Hematopoietic multipotent progenitor cell treated with erythropoietin and hydrocortisone succinate and interleukin-3 and kit ligand, for 15 days (in vitro differentiated cells): ENCODE data around the gene NFE2L1.
"Not testable (repeated sequence)": the region's sequence is repeated elsewhere in the genome, so short reads cannot be mapped to it uniquely, and the experiment has no call there.

Experiments used
- DNase-seq: peaks from one replicate; pipeline ENCODE4 v3.0.0-alpha.2; 2015; ENCODE audit warnings: low spot score

NFE2L1 gene

DNA sequence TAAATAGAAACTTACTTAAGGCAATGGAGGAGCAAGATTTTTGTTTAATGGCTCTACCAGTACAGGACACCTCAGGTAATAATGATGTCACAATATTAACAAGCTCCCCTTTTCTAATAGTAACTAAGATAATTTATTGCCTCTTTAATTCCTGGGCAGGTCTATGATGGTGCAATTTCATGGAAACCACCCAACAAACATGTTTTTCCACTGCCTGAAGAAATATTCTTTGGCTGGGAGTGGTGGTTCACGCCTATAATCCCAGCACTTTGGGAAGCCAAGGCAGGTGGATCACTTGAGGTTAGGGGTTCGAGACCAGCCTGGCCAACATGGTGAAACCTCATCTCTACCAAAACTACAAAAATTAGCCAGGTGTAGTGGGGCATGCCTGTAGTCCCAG is 19.6 kb downstream of the NFE2L1 start:
- not testable (repeated sequence) for DNase-seq

DNA sequence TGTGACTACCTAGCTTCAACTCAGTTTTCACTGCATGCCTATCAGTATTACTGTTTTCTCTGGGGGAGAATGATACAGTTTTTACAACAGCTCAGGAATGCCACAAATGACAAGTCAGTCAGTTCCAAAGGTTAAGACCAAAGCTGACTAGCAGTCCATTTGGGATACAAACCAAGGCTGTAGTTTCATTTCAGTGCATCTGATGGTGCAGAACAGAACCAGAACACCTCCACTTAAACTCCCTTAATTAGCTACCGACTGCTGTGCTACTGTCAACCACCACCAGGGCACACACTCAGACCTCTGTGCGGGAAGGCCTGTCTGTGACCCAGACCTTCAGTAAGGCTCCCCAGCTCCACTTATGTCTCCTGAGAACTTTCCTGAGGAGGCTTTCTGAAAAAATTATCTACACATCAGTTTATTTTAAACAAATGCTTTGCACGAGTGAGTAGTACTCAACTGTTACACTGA is 20.4 kb downstream of the NFE2L1 start:
- DNase-seq = no peak

DNA sequence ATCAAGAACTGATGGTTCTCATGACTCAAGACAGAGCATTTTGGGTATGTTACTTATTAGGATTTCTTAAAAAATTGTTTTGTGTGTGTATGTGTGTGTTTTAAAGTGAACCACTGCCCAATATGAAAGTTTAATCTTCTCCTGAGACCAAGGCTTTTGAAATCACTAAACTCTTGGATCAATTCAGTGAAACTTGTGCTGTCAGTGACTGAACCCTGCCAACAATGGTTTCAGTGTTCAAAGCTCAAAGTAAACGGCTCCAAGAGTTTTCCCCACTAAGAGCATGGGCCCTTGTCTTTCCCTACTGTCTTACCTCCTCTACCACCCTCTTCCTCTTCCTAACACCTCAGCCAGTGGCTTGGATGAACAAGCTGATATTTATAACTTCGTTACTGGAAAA is 22.0 kb downstream of the NFE2L1 start:
- DNase-seq = no peak

DNA sequence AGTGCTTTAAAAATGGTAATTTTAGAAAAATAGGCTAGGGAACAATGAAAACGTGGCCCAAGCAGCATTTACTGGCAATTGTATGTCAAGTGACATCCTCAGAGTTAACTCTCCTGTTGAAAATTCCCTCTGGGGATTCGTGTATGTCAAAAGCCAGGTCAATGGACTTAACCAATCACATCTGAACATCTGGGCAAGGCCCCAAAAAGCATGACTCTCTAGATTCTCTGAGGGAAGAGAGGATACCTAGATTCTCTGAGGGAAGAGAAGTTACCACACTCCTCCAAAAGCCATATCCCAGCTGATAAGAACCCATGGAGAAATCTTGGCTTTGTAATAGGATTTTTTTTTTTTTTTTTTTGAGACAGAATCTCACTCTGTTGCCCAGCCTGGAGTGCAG is 23.5 kb downstream of the NFE2L1 start:
- DNase-seq = no peak

DNA sequence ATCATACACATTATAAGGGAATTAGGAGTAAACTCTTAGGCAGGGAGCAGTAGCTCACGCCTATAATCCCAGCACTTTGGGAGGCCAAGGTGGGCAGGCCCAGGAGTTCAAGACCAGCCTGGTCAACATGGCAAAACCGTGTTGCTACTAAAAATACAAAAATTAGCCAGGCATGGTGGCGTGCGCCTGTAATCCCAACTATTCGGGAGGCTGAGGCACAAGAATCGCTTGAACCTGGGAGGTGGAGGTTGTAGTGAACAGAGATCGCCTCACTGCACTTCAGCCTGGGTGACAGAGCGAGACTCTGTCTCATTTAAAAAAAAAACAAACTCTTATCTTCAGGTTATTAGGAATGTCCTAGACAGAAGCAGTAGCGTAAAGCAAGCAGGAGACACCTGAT is 24.7 kb downstream of the NFE2L1 start:
- DNase-seq = not testable (repeated sequence)

DNA sequence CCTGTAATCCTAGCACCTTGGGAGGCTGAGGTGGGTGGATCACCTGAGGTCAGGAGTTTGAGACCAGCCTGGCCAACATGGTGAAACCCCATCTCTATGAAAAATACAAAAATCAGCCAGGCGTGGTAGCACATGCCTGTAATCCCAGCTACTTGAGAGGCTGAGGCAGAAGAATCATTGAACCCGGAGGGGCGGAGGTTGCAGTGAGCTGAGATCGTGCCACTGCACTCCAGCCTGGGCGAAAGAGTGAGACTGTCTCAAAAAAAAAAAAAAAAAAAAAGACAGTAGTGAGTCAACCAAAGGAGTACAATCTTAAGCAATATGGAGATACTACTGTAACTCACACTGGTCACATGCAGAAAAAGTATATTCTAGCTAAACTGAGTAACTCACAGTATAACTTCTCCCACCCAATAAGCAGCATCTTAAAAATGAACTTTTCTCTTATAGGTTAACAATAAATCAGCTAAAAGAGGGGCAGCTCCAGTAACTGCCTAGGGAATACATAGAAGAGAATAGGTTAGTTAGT is 25.5 kb downstream of the NFE2L1 start:
- DNase-seq = not testable (repeated sequence)

DNA sequence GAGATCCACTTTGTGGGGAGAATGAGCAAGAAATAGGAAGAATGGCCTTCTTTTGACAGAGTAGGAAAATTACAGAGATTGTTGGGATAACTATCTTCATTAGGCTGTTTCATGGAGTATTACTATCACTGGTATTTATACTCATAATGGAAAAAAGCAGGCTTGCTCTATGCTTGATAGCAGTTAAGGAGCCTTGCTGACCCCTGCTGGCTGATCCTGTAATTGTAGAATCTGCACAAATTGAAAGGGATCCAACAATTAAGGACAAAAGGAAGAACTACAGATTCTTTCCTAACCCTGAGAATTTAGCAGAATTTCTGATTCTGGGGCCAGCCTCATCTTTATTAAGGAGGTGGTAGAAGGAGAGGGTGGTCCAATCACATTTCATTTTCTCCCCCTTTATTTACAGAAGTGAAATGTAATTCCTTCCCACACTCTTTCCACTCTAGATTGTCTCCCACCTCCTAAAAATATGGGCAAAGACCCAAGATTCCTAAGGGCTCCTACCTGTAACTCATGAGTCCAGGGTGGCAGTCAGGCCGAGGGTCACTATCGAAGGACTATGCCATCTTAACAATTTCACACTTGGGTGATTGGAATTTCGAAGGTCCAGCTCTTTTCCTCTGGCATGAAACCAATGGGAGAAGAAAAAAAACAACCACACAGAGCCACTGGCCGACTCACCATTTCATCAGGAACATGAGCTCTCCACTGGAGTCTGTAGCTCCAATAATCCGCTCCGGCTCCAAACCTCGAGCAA is 26.3 kb downstream of the NFE2L1 start:
- DNase-seq = peak; percentile 84

DNA sequence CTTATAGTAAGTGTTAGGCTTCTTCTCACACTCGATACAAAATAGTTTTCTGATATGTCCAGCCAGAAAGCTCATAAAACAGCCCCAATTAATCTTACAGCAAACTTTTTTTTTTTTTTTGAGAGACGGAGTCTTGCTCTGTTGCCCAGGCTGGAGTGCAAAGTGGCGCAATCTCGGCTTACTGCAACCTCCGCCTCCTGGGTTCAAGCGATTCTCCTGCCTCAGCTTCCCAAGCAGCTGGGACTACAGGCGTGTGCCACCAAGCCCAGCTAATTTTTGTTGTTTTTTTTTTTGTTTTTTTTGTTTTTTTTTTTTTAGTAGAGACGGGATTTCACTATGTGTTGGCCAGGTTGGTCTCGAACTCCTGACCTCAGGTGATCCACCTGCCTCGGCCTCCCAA is 29.0 kb downstream of the NFE2L1 start:
- DNase-seq = not testable (repeated sequence)

DNA sequence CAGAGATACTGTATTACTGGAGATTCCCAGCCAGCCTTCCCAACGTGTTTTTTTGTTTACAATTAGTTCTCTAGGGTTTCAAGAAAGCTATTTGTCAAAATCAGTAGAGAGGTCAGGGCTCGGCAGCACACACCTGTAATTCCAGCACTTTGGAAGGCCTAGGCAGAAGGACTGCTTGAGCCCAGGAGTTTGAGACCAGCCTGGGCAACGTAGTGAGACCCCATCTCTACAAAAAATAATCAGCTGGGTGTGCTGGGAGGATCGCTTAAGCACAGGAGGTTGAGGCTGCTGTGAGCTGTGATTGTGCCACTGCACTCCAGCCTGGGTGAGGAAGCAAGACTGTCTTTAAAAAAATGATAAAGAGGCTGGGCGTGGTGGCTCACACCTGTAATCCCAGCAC is 33.7 kb downstream of the NFE2L1 start:
- no peak for DNase-seq

DNA sequence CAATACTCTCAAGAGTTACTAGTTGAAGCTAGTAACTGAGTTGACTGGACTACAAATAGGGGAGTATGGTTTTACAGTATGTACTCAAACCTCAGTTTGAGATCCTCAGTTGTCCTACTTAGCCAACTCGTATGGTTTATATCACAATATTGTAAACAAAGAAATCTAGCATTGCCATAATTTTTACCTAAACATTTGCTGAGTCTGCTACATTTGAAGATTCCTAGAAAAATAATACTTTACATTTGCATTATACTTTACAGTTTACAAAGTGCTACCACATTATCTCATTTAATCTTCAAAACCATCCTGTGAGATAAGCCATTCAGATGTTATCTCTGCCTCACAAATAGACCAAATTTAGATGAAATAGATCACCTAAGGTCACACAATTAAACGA is 36.8 kb downstream of the NFE2L1 start:
- DNase-seq = no peak

DNA sequence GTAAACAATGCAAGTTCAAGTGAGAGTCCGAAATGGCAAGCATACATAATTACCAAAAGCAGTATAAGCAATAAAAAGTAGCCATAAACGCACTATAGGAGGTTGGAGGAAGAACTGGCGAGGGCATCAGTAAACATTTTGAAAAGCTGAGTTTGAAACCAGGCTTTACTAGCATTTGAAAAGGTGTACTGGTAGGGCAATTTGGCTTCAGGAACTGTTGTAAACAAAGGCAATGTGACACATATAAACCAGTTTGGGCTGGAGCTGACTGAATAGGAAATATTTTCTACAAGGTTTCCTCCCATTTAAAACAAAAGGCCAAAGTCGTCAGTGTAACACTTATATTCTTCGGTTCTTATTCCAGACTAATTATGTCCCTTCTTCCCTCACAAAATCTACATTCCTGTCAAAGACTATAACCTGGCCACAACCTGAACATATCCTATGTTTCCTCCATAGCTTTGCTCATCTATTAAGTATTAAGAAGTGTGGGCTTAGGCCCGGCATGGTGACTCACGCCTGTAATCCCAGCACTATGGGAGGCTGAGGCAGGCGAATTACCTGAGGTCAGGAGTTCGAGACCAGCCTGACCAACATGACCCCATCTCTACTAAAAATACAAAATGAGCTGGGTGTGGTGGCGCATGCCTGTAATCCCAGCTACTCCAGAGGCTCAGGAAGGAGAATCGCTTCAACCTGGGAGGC is 45.3 kb downstream of the NFE2L1 start:
- no peak for DNase-seq

DNA sequence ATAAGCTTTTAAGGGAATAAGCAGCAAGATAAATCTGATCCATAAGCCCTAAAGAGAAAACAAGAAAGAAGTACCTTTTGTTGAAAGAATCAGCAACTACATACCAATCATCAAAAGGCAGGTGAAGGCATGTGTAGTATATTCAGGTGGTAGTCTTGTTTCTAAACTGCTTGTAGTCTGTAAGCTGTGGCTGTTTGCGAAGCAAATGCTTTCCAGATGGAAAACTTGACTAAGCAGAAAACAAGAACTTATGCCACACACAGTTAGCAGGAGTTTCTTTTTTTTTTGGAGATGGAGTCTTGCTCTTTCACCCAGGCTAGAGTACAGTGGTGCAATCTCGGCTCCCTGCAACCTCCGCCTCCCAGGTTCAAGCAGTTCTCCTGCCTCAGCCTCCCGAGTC is 47.5 kb downstream of the NFE2L1 start:
- no peak for DNase-seq

DNA sequence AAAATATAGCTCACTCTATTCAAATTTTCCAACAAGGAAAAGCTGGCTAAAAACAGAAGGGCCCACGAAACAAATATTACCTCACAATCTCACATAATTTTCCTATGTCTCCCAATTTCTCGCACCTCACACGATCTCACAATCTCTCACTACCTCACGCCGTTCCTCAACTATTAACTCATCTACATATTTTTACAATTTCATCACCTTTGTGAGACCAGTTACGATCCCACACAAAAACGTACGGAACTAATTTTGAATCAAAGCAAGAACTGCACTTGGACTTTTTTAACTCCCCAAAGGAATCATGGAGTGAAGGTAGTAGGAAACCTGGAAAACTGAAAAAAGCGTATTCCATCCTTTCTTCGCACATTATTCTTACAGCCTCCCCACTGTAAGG is 52.0 kb downstream of the NFE2L1 start:
- DNase-seq = no peak

DNA sequence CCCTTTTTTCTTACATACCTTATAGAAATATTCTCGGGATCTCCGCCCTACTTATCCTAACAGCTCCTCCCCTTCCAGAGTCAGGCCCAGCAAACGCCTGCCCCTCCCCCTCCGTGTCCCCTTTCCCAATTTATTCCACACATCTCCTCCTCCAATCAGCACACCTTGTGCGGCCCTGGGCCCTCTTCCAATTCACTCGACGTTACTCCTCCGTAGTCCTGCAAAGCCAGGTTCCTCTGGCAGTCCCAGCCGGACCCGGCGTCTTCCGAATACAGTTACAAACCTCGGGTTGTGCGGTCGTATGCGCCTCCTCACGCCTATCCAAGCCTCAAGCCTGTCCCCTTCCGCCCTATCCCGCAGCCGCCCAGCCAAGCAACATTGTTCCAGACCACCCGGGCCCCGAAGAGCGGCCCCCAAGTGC is 52.4 kb downstream of the NFE2L1 start:
- no peak for DNase-seq

DNA sequence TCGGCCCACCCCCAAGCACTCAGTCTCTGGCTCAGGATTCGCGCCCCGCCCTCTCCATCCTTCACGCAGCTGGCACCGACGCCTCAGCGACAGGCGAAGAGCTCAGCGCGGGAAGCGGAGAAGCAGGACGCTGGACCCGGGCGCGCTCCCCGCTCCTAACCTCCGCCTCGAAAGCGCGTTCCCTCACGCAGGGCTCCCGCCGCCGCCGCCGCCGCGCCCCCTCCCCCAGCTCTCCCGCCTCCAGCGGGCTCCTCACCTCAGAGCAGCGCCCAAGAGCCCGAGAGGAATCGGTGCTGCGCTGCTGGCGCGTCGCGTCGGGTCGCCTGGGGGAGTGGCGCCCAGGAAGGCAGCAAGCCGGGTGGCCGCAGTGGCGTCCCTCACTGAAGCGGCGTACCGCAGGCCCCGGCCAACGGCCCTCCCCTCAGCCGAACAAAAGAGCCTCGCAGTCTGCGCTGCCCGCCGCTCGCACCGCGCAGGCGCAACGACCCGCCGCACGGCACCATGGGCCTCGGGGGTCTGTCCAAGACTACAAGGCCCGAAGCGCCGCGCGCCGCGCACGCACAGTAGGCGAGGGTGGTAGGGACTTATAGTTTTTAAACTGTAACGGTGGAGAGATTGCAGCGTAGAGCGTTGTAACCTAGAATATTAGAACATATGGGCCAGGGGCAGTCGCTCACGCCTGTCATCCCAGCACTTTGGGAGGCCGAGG is 53.0 kb downstream of the NFE2L1 start, which contains the start of gene CBX1:
CBX1 (minus strand) TSS at position 467 of the 709 bp plus-strand sequence. CDS start 24,474 bp downstream, outside the sequence.
- DNase-seq = peak; percentile 73

DNA sequence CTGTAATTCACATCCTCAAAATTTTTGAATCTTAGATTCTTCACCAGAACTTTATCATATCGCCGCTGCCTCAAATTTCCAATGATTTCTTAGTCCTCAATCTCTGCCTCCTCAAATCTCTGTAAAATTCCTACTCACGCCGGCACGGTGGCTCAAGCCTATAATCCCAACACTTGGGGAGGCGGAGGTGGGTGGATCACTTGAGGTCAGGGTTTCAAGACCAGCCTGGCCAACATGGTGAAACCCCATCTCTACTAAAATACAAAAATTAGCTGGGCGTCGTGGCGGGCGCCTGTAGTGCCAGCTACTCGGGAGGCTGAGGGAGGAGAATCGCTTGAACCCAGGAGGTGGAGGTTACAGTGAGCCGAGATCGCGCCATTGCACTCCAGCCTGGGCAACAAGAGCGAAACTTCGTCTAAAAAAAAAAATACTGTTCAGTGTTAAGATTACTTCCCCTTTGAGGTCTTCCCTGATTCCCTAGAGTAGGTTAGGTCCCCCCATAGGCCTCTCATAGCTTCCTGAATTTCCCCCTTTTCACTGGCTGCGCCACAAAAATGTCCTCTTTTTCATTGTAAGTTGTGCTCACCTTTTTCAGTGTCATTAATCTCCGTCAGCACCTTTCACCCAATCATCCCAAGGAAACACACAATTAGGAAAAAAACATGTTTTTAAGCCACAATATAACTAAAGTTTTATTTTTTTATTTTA is 54.0 kb downstream of the NFE2L1 start:
- no peak for DNase-seq

DNA sequence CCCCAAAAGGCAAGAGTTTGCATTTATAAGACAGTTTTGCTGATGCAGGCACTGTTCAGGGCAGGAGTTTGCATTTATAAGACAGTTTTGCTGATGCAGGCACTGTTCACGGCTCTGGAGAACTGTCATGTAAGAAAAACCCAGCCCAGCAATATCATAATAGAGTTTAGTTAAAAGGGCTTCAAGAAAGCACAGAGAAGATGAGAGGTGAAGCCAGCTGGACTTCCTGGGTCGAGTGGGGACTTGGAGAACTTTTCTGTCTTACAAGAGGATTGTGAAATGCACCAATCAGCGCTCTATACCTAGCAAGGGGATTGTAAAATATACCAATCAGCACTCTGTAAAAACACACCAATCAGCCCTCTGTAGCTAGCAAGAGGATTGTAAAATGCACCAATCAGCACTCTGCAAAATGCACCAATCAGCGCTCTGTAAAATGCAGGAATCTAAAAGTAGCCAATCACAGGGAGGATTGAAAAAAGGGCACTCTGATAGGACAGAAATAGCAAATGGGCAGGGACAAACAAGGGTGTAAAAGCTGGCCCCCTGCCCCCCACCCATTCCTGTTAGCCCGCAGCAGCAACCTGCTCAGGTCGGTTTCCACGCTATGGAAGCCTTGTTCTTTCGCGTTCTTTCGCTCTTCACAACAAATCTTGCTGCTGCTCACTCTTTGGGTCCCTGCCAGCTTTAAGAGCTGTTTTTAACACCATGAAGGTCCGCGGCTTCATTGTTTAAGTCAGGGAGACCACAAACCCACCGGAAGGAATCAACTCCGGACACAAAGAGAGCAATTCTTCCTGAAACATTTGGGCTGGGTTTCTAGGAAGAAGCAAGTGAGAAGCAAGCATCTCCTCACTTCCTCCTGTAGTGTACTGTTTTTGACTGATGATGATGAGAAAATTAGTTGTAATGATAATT is 54.9 kb downstream of the NFE2L1 start:
- no peak for DNase-seq

DNA sequence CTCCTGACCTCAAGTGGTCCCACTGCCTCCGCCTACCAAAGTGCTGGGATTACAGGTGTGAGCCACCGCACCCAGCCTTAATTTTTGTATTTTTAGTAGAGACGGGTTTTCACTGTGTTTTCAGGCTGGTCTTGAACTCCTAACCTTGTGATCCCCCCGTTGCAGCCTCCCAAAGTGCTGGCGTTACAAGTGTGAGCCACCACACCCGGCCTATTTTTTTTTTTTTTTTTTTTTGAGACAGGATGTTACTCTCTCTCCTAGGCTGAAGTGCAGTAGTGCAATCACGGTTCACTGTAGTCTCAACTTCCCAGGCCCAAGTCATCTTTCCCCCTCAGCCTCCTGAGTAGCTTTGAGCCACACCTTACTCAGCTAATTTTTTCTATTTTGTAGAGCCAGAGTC is 56.3 kb downstream of the NFE2L1 start:
- no peak for DNase-seq

DNA sequence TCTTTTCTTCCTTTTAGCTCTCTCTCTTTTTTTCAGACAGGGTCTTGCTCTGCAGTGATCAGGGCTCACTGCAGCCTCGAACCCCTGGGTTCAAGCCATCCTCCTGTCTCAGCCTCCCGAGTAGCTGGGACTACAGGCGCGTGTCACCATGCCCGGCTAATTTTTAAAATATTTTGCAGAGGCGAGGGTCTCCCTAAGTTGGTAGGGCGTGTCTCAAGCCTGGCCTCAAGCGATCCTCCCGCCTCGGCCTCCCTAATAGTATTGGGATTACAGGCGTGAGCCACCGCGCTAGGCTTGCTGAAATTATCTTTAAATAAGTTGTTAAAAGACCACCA is 58.6 kb downstream of the NFE2L1 start:
- no peak for DNase-seq

DNA sequence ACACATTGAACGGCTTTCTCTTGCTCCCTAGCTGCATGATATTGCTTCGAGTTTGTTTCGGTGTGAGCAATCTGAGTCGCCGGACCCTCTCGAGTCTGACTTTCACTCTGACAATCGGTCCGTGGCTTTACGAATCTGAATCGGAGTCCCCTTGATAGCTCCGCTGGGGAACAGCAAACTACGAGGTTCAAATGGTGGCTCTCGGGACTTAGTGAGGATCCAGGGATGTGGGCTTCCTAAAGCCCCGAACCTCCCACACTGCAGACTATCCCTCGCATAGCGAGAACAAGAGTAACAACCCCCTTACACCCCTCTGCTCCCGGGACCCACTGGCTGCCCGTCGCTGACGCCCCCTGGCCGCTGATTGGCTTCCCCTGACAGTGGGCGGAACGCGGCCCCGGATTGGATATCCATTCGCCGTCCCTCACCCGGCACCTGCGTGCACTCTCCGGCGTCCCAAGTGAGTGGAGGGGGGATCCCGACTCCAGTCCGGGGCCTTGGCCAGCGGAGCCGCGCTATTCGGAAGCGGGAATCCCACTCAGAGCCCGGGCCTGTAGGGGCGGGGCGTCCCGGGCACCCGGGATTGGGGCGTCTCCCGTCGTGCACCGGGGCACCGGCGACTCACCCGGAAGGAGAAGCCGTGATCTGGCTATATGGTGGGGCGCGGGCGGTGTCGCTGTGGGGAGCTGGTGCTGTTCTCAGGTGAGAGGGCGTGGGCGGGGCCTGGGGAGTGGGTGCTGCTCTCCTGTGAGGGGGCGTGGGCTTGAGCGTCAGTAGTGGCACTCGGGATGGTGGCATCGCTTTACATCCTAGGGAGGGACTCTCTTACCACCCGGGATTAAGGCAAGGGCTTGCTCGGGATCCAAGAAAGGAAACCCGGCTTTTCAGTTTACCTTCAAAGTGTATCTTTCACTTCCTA is 59.2 kb downstream of the NFE2L1 start, which contains the start of gene SNX11:
SNX11 (plus strand) TSS at position 630 of the 919 bp plus-strand sequence. CDS start 4,278 bp downstream, outside the sequence.
- DNase-seq = peak; percentile 81
